ENCODE measurements around the gene JAM3. TPM values are rescaled to one million over a fixed set of nuclear protein-coding genes. Genes with fewer than 3 reads are reported as not detected.
"Not testable (repeated sequence)": the region's sequence is repeated elsewhere in the genome, so short reads cannot be mapped to it uniquely, and the experiment has no call there.

Gene JAM3
- polyA plus RNA-seq, 4 donors, result 52.6 to 59.7 (median 57.0) TPM

GRCh38 chr11:134097166-134097565 is 28.3 kb downstream of the JAM3 start:
- DNase-seq (ENCODE audit: low read depth in 4 of 4, low spot score in 3 of 4), result no peak

GRCh38 chr11:134098566-134099184 is 29.8 kb downstream of the JAM3 start:
- DNase-seq (ENCODE audit: low read depth in 4 of 4, low spot score in 3 of 4), result no peak

- no peak for DNase-seq (ENCODE audit: low read depth in 4 of 4, low spot score in 3 of 4)
Observed at GRCh38 chr11:134100171-134100570, 31.3 kb downstream of the JAM3 start.

GRCh38 chr11:134101282-134101681 is 32.4 kb downstream of the JAM3 start:
- DNase-seq (ENCODE audit: low read depth in 4 of 4, low spot score in 3 of 4), result no peak

- DNase-seq (ENCODE audit: low read depth in 4 of 4, low spot score in 3 of 4), result no peak
Observed at GRCh38 chr11:134110252-134110815, 41.5 kb downstream of the JAM3 start.

GRCh38 chr11:134113787-134114186 is 44.9 kb downstream of the JAM3 start:
- DNase-seq (ENCODE audit: low read depth in 4 of 4, low spot score in 3 of 4), result not testable (repeated sequence)

GRCh38 chr11:134116210-134116609 is 47.3 kb downstream of the JAM3 start:
- no peak for DNase-seq (ENCODE audit: low read depth in 4 of 4, low spot score in 3 of 4)

- no peak for DNase-seq (ENCODE audit: low read depth in 4 of 4, low spot score in 3 of 4)
Observed at GRCh38 chr11:134118006-134118405, 49.1 kb downstream of the JAM3 start.

- no peak for DNase-seq (ENCODE audit: low read depth in 4 of 4, low spot score in 3 of 4)
Observed at GRCh38 chr11:134119094-134119493, 50.2 kb downstream of the JAM3 start.

GRCh38 chr11:134120143-134120850 is 51.4 kb downstream of the JAM3 start:
- DNase-seq (ENCODE audit: low read depth in 4 of 4, low spot score in 3 of 4), result peak in 2 of 4 donors; percentile 20 to 33

- peak in 1 of 4 donors; percentile 16 for DNase-seq (ENCODE audit: low read depth in 4 of 4, low spot score in 3 of 4)
Observed at GRCh38 chr11:134120921-134121526, 52.2 kb downstream of the JAM3 start.

- DNase-seq (ENCODE audit: low read depth in 4 of 4, low spot score in 3 of 4), result peak in 1 of 4 donors; percentile 8
Observed at GRCh38 chr11:134124660-134125451, 56.0 kb downstream of the JAM3 start.

GRCh38 chr11:134125507-134125906 is 56.6 kb downstream of the JAM3 start:
- no peak for DNase-seq (ENCODE audit: low read depth in 4 of 4, low spot score in 3 of 4)

- DNase-seq (ENCODE audit: low read depth in 4 of 4, low spot score in 3 of 4), result no peak
Observed at GRCh38 chr11:134126217-134126822, 57.4 kb downstream of the JAM3 start.

- DNase-seq (ENCODE audit: low read depth in 4 of 4, low spot score in 3 of 4), result no peak
Observed at GRCh38 chr11:134131628-134132244, 62.9 kb downstream of the JAM3 start.

GRCh38 chr11:134132808-134133207 is 63.9 kb downstream of the JAM3 start:
- DNase-seq (ENCODE audit: low read depth in 4 of 4, low spot score in 3 of 4), result no peak

GRCh38 chr11:134134167-134134566 is 65.3 kb downstream of the JAM3 start:
- no peak for DNase-seq (ENCODE audit: low read depth in 4 of 4, low spot score in 3 of 4)

- DNase-seq (ENCODE audit: low read depth in 4 of 4, low spot score in 3 of 4), result no peak
Observed at GRCh38 chr11:134138376-134138775, 69.5 kb downstream of the JAM3 start.

- no peak for DNase-seq (ENCODE audit: low read depth in 4 of 4, low spot score in 3 of 4)
Observed at GRCh38 chr11:134139303-134139872, 70.5 kb downstream of the JAM3 start.
